ENCODE measurements around the gene AATK. TPM values are rescaled to one million over a fixed set of nuclear protein-coding genes. Genes with fewer than 3 reads are reported as not detected.

Gene AATK
- total RNA-seq, 4 donors from 2014 or later, result 23.9 to 190 (median 123) TPM

DNA sequence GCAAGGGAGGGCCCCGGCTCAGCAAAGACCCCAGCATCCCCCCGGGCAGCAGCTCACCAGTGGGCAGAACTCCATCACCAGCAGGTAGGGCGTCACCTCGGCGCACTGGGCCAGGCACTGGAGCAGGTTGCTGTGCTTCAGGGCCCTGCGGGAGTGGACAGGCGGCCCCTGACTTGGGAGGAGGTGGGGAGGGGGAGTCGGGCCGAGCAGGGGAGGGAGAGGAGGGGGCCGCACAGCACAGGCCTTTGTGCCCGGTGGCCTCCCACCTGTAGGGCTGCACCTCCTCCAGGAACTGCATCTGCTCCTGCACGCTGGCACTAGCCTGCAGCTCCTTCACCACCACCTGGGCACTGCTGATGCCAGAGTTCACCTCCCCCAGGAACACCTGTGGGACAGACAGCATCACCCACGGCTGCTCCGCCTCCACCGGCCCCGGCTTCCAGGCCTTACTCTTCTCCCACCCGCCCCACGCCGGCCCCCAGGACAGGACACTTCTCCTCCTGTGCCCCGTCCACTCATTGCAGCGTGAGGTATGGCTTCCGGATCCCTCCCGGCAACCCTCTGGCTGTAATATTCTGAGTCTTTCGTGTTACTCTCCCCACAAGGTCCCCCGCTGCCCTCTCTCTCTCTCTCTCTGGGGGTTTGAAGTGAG is 38.4 kb downstream of the AATK start:
- DNase-seq, result no peak
- H3K27me3 ChIP-seq, result no peaks in the 10 kb centered on the region
- H3K27ac ChIP-seq, result no peak overlapping the region
- peaks cover 0 to 6% (median 0%) of the 10 kb centered on the region in 3 donors for H3K36me3 ChIP-seq
- no peak overlapping the region for H3K4me3 ChIP-seq
- H3K9me3 ChIP-seq, result no peaks in the 10 kb centered on the region
- peaks cover 0 to under 1% (median 0%) of the 10 kb centered on the region in 4 donors for H3K4me1 ChIP-seq
- TF ChIP-seq, protein P1, sequence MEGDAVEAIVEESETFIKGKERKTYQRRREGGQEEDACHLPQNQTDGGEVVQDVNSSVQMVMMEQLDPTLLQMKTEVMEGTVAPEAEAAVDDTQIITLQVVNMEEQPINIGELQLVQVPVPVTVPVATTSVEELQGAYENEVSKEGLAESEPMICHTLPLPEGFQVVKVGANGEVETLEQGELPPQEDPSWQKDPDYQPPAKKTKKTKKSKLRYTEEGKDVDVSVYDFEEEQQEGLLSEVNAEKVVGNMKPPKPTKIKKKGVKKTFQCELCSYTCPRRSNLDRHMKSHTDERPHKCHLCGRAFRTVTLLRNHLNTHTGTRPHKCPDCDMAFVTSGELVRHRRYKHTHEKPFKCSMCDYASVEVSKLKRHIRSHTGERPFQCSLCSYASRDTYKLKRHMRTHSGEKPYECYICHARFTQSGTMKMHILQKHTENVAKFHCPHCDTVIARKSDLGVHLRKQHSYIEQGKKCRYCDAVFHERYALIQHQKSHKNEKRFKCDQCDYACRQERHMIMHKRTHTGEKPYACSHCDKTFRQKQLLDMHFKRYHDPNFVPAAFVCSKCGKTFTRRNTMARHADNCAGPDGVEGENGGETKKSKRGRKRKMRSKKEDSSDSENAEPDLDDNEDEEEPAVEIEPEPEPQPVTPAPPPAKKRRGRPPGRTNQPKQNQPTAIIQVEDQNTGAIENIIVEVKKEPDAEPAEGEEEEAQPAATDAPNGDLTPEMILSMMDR (IDR thresholded peaks at IDR 0.05), result no peak
- no peak for TF ChIP-seq POLR2A (IDR thresholded peaks at IDR 0.05)

DNA sequence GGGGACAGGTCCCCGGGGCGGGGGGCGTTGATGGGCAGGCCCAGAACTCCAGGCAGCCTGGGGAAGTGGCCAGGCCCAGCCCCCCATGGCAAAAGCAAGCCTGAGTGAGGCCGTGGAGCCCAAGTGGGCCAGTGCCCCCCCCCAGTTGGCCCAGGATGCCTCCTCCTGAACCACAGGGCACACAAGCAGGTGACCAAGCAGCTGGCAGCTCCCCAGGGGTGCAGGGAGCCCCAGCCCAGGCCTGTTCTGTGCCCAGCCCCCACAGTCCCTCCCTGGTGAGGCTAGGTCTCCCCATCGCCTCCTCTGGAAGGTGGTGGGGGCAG is 38.9 kb downstream of the AATK start:
- Histone ChIP-seq H3K27ac (no peak overlapping the region), H3K4me3 (no peak overlapping the region), H3K4me1 (no peaks in the 10 kb centered on the region), H3K36me3 (peaks cover 0 to 6% (median 0%) of the 10 kb centered on the region in 3 donors), H3K9me3 (no peaks in the 10 kb centered on the region), H3K27me3 (no peaks in the 10 kb centered on the region)
- no peak for DNase-seq
- no peak for TF ChIP-seq POLR2A (IDR thresholded peaks at IDR 0.05)
- TF ChIP-seq, protein P1 (IDR thresholded peaks at IDR 0.05), result no peak

DNA sequence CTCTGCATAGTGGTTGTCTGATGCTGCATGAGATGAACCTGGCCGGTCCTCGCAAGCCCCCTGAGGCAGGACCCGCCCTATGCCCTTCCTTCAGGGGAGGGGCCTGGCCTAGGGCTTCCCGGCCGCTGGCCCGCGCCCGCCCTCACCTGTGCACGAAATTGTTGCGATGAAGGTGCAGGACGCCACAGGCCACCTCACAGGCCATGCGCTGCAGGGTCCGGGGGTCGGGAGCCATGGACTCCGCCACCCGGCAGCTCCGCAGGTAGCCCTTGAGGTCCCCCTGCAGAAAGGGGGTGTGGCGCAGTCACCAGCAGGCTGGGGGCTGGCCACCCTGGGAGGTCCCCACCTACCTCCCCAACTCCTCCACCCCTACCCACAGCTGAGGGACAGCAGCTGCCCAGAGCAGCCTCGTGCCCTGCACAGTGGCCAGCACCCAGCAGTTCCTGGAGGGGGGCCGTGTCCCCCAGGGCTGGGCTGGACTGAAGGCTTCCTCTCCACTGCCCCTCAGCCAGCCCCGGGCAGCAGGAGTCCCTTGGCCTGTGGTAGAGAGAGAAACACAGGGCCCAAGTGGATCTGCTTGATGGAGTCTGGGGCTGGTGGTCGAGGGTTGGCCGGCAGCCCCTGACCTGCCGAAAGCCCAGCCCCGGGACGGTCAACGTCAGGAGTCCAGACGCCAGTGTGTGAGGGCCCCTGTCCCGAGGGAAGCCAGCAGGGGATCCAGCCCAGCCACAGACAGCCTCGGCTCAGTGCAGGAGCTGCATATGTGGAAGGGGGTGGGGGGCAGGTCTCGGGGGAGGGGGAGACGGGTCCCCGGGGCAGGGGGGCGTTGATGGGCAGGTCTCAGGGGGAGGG is 39.5 kb downstream of the AATK start:
- no peak overlapping the region for H3K27ac ChIP-seq
- TF ChIP-seq, protein P1 (IDR thresholded peaks at IDR 0.05), result no peak
- TF ChIP-seq POLR2A (IDR thresholded peaks at IDR 0.05), result no peak
- no peak for DNase-seq
- H3K9me3 ChIP-seq, result no peaks in the 10 kb centered on the region
- H3K36me3 ChIP-seq, result peaks cover 0 to 12% (median 0%) of the 10 kb centered on the region in 3 donors
- H3K27me3 ChIP-seq, result no peaks in the 10 kb centered on the region
- H3K4me1 ChIP-seq, result no peaks in the 10 kb centered on the region
- H3K4me3 ChIP-seq, result no peak overlapping the region

DNA sequence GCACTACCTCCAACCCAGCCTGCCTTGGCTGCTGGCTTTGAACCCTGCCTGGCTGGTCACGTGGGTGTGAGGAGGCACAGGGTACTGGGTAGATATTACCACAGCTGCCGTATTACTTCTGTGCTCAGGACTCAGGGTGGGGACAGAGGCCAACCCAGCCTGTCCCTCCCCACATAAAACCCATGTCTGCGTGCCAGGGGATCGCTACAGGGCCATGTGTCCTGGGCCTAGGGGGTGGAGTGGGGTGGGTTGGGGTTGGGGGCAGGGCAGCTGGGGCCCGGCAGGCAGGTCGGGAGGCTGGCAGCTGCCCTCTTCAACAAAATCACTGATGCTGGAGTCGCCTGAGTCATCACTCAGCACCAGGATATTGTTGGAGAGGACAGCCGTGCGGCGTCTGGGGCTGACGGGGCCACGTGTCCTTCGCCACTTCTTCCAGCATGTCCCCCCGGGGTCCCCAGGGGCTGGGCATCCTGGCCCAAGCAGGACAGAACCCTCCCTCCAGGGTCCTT is 40.4 kb downstream of the AATK start:
- DNase-seq, result no peak
- Histone ChIP-seq H3K4me1 (no peaks in the 10 kb centered on the region), H3K36me3 (peaks cover 0 to 21% (median 0%) of the 10 kb centered on the region in 3 donors), H3K27me3 (no peaks in the 10 kb centered on the region), H3K4me3 (no peak overlapping the region), H3K9me3 (no peaks in the 10 kb centered on the region), H3K27ac (no peak overlapping the region)
- TF ChIP-seq, protein P1 (IDR thresholded peaks at IDR 0.05), result no peak
- TF ChIP-seq POLR2A (IDR thresholded peaks at IDR 0.05), result no peak

DNA sequence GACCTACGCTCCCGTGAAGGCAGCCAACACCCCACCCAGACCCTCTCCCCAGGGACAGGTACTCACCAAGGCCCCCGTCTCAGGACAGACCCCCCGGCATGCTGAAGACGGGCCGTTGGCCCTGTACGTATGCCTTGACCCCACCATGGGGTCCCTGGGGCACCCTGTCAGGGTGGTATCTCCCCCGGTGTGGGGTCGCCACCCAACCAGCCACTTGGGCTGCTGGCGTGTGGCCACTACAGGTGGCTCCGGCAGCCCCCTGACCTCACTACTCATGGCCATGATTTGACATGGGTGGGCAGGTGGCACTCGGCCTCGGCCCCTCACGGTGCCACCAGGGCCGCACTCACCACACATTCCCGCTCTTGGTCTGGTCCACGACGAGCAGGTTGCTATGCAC is 41.6 kb downstream of the AATK start:
- DNase-seq, result no peak
- TF ChIP-seq, protein P1 (IDR thresholded peaks at IDR 0.05), result no peak
- no peak for TF ChIP-seq POLR2A (IDR thresholded peaks at IDR 0.05)
- peaks cover 0 to 30% (median 0%) of the 10 kb centered on the region in 3 donors for H3K36me3 ChIP-seq
- H3K4me3 ChIP-seq, result no peak overlapping the region
- no peak overlapping the region for H3K27ac ChIP-seq
- H3K4me1 ChIP-seq, result peaks cover 0 to 4% (median 0%) of the 10 kb centered on the region in 4 donors
- peaks cover 0 to 4% (median 0%) of the 10 kb centered on the region in 4 donors for H3K9me3 ChIP-seq
- no peaks in the 10 kb centered on the region for H3K27me3 ChIP-seq
